ENCODE results near the gene EZH1.
"Not testable (repeated sequence)": the region's sequence is repeated elsewhere in the genome, so short reads cannot be mapped to it uniquely, and the experiment has no call there.

GRCh38 chr17:42659932-42660274 lies 84.9 kb downstream of the EZH1 start:
- not testable (repeated sequence) for TF ChIP-seq TAF1 (IDR thresholded peaks at IDR 0.05; ENCODE audit: borderline replicate concordance, low read depth, low read length); POLR2AphosphoS5 (IDR thresholded peaks at IDR 0.05; ENCODE audit: low read depth, low read length); POLR2A (IDR thresholded peaks at IDR 0.05; ENCODE audit: low read depth, low read length)

Measured in GM12892 (cell line).